Cardiac muscle cell (in vitro differentiated cells and primary cell): ENCODE measurements around the gene CAPZA1. TPM values are rescaled to one million over a fixed set of nuclear protein-coding genes. Genes with fewer than 3 reads are reported as not detected.

Source experiments
- DNase-seq, 2 donors: peaks; one replicate each; pipeline versions ENCODE4 v3.0.0 to v3.0.0-alpha.2; 2010 to 2017; ENCODE audit warnings: low read depth in 1 of 2, low spot score in 1 of 2
- H3K27ac ChIP-seq: fragments of 200-600 bp; sonication (generic); 2 replicates; pipeline ENCODE4 v1.5.1; 2016
- H3K27me3 ChIP-seq: fragments of 200-600 bp; sonication (generic); 2 replicates; pipeline ENCODE4 v1.6.0; 2016; ENCODE audit warnings: control low read depth
- H3K36me3 ChIP-seq: fragments of 200-600 bp; sonication (generic); 2 replicates; pipeline ENCODE4 v1.5.1; 2016; ENCODE audit warnings: control low read depth
- H3K4me1 ChIP-seq: fragments of 200-600 bp; sonication (generic); 2 replicates; pipeline ENCODE4 v1.8.1; 2017; ENCODE audit warnings: low read depth, mild to moderate bottlenecking, mixed run types
- H3K4me3 ChIP-seq: fragments of 200-600 bp; sonication (generic); 2 replicates; pipeline ENCODE4 v1.5.1; 2016; ENCODE audit warnings: mild to moderate bottlenecking
- H3K9me3 ChIP-seq: fragments of 200-600 bp; sonication (generic); 2 replicates; pipeline ENCODE4 v1.5.1; 2017; ENCODE audit warnings: low read depth, mild to moderate bottlenecking, control low read depth
- CTCF ChIP-seq: IDR thresholded peaks from 2 replicates; pipeline ENCODE4 v1.5.1; 2012; ENCODE audit warnings: low read depth, mild to moderate bottlenecking, low read length
- polyA plus RNA-seq: library from polyadenylated mRNA; unstranded; fragments of >200 nt; fragmentation: Nextera tagmentation; extraction: Ambion mirVana; gene quantifications from 2 replicates; pipeline ENCODE4 v1.2.1, GENCODE V29; 2016
- total RNA-seq: library from RNA; depleted of rRNA; stranded (reverse); fragments of >200 nt; gene quantifications from 2 replicates; pipeline ENCODE4 v1.2.3, GENCODE V29; 2016

The CAPZA1 gene
- total and polyA plus RNA-seq, 2 experiments from 2014 or later = 94.9 to 122 TPM

- Histone ChIP-seq H3K27me3 (no peaks in the 10 kb centered on the region), H3K9me3 (no peaks in the 10 kb centered on the region), H3K4me1 (peaks cover 51% of the 10 kb centered on the region), H3K27ac (peak overlapping the region; percentile 91), H3K36me3 (peaks cover 5% of the 10 kb centered on the region), H3K4me3 (no peak overlapping the region)
- no peak for DNase-seq
- TF ChIP-seq CTCF = no peak
Measured at GRCh38 chr1:112702067-112702395, 82.4 kb downstream of the CAPZA1 start.

- Histone ChIP-seq H3K36me3 (no peaks in the 10 kb centered on the region), H3K4me1 (peaks cover 51% of the 10 kb centered on the region), H3K27me3 (no peaks in the 10 kb centered on the region), H3K27ac (peak overlapping the region; percentile 91), H3K9me3 (no peaks in the 10 kb centered on the region), H3K4me3 (no peak overlapping the region)
- no peak for DNase-seq
- TF ChIP-seq CTCF = no peak
Measured at GRCh38 chr1:112702420-112703261, 83.0 kb downstream of the CAPZA1 start.

GRCh38 chr1:112703706-112704105 is 84.1 kb downstream of the CAPZA1 start:
- Histone ChIP-seq H3K27me3 (no peaks in the 10 kb centered on the region), H3K4me3 (no peak overlapping the region), H3K4me1 (peaks cover 40% of the 10 kb centered on the region), H3K9me3 (no peaks in the 10 kb centered on the region), H3K27ac (no peak overlapping the region), H3K36me3 (no peaks in the 10 kb centered on the region)
- no peak for DNase-seq
- TF ChIP-seq CTCF = no peak

- Histone ChIP-seq H3K36me3 (no peaks in the 10 kb centered on the region), H3K27me3 (no peaks in the 10 kb centered on the region), H3K4me3 (peak overlapping the region; percentile 21), H3K4me1 (peaks cover 33% of the 10 kb centered on the region), H3K9me3 (no peaks in the 10 kb centered on the region), H3K27ac (peak overlapping the region; percentile 86)
- TF ChIP-seq CTCF = no peak
- no peak for DNase-seq
Measured at GRCh38 chr1:112704391-112704933, 84.8 kb downstream of the CAPZA1 start.

- peak; percentile 95 to 97 for DNase-seq
- Histone ChIP-seq H3K9me3 (no peaks in the 10 kb centered on the region), H3K4me1 (peaks cover 26% of the 10 kb centered on the region), H3K27ac (peak overlapping the region; percentile 86), H3K4me3 (peak overlapping the region; percentile 79), H3K36me3 (no peaks in the 10 kb centered on the region), H3K27me3 (no peaks in the 10 kb centered on the region)
- no peak for TF ChIP-seq CTCF
Measured at GRCh38 chr1:112704934-112705627, 85.4 kb downstream of the CAPZA1 start.
